ENCODE data around the gene PFDN5.
"Not testable (repeated sequence)": the region's sequence is repeated elsewhere in the genome, so short reads cannot be mapped to it uniquely, and the experiment has no call there.

The PFDN5 gene

GRCh38 chr12:53328043-53328435 is 32.7 kb downstream of the PFDN5 start:
- no peak for DNase-seq

- DNase-seq: no peak
Observed at GRCh38 chr12:53330671-53331070, 35.3 kb downstream of the PFDN5 start.

- not testable (repeated sequence) for DNase-seq
Observed at GRCh38 chr12:53332339-53332738, 37.0 kb downstream of the PFDN5 start.

- DNase-seq: no peak
Observed at GRCh38 chr12:53332744-53333143, 37.4 kb downstream of the PFDN5 start.

- DNase-seq: no peak
Observed at GRCh38 chr12:53333289-53333688, 37.9 kb downstream of the PFDN5 start.

GRCh38 chr12:53333845-53334244 is 38.5 kb downstream of the PFDN5 start:
- DNase-seq: no peak

GRCh38 chr12:53334822-53335221 is 39.5 kb downstream of the PFDN5 start:
- no peak for DNase-seq

- no peak for DNase-seq
Observed at GRCh38 chr12:53336181-53336681, 40.9 kb downstream of the PFDN5 start, which contains the start of gene SP7. Gene SP7 (minus strand): TSS chr12:53336354. CDS start chr12:53335646, 708 bp downstream.

- DNase-seq: peak; percentile 26
Observed at GRCh38 chr12:53338017-53338416, 42.7 kb downstream of the PFDN5 start.

GRCh38 chr12:53338916-53339315 is 43.6 kb downstream of the PFDN5 start:
- no peak for DNase-seq

GRCh38 chr12:53340398-53340797 is 45.1 kb downstream of the PFDN5 start:
- DNase-seq: no peak

GRCh38 chr12:53343449-53343848 is 48.1 kb downstream of the PFDN5 start:
- no peak for DNase-seq

- DNase-seq: no peak
Observed at GRCh38 chr12:53343969-53344368, 48.6 kb downstream of the PFDN5 start.

GRCh38 chr12:53344487-53344823 is 49.1 kb downstream of the PFDN5 start:
- DNase-seq: no peak

- DNase-seq: peak; percentile 78
Observed at GRCh38 chr12:53344824-53345485, 49.6 kb downstream of the PFDN5 start.

- no peak for DNase-seq
Observed at GRCh38 chr12:53345486-53346188, 50.3 kb downstream of the PFDN5 start.

GRCh38 chr12:53346491-53346890 is 51.1 kb downstream of the PFDN5 start:
- no peak for DNase-seq

- no peak for DNase-seq
Observed at GRCh38 chr12:53347905-53348304, 52.6 kb downstream of the PFDN5 start.
